Mesodermal cell (in vitro differentiated cells): Measurements from ENCODE around the gene LIPC.

ENCODE experiments used
- H3K27ac ChIP-seq: 2 replicates; pipeline ENCODE4 v1.7.0; 2013; ENCODE audit warnings: mild to moderate bottlenecking, low read depth, low read length, moderate library complexity; ENCODE audit not compliant: severe bottlenecking
- H3K36me3 ChIP-seq: 2 replicates; pipeline ENCODE4 v1.7.1; 2013; ENCODE audit warnings: mild to moderate bottlenecking, low read length, moderate library complexity; ENCODE audit not compliant: control insufficient read depth, insufficient read depth
- H3K4me1 ChIP-seq: one replicate; pipeline ENCODE4 v1.7.1; 2013; ENCODE audit warnings: mild to moderate bottlenecking, low read length; ENCODE audit not compliant: insufficient read depth, control insufficient read depth, poor library complexity, severe bottlenecking
- H3K4me3 ChIP-seq: 2 replicates; pipeline ENCODE4 v1.7.0; 2013; ENCODE audit warnings: low read length, control low read depth, mild to moderate bottlenecking; ENCODE audit not compliant: insufficient read depth, poor library complexity, severe bottlenecking; ENCODE audit errors: extremely low read depth
- H3K9me3 ChIP-seq: 2 replicates; pipeline ENCODE4 v1.7.1; 2013; ENCODE audit warnings: mild to moderate bottlenecking, low read length, moderate library complexity; ENCODE audit not compliant: control insufficient read depth
- WGBS, 2 experiments: methylation state at CpG; one replicate each; pipeline ENCODE4 v1.1.5; 2013; ENCODE audit warnings: missing lambda C conversion rate in 2 of 2; ENCODE audit not compliant: insufficient coverage in 2 of 2; 5-methylcytosine and 5-hydroxymethylcytosine counted together

LIPC gene

DNA sequence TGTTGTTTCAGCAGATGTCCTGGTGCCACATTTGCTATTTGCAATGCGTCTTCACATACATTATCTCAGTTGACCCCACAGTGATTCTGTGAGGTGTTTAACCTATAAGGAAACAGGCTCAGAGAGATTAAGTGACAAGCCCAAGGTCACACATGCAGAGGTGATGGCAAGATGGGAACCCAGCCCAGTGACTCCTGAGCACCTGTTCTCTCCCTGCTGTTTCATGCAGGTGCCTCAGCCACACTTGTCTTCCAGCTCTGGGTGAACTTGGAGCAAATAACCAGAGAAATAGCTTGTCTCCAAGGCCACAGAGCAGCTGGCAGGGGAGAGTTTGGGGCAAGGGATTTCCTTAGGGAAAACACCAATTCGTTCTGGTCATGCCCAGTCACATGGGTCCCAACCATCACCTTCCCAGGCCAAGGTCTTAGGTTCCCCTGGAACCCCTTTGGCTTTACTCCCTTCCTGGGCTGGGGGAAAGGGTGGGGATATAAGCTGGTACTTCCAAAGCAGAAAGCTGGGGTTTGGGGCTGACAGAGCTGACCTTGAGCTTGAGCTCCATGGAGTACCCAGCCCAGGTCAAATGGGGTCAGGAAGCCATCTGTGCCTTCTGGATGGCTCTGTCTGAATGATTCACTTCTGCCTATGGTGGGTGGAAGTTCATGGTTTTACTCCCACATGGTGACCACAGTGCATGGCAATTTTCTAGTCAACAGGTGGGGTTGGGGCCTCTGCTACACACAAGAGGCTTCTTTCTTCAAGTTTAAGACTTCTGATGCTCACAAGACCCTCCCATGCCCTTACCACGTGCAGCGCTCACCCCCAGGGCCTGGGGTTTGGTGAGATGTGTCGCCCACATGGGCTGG is 22.4 kb downstream of the LIPC start:
- Histone ChIP-seq H3K36me3 (no peaks in the 10 kb centered on the region), H3K27ac (no peak overlapping the region), H3K9me3 (no peaks in the 10 kb centered on the region), H3K4me3 (no peak overlapping the region), H3K4me1 (peaks cover 14% of the 10 kb centered on the region)
- WGBS, 2 experiments, result 85 to 100% methylated on average over 2 to 4 of the region's 5 CpGs

- Histone ChIP-seq H3K36me3 (no peaks in the 10 kb centered on the region), H3K4me1 (peaks cover 21% of the 10 kb centered on the region), H3K27ac (no peak overlapping the region), H3K4me3 (no peak overlapping the region), H3K9me3 (no peaks in the 10 kb centered on the region)
- no CpG with 5 or more reads among the region's 3 CpGs for WGBS, 2 experiments
Measured at GRCh38 chr15:58454950-58455401, 23.2 kb downstream of the LIPC start.

DNA sequence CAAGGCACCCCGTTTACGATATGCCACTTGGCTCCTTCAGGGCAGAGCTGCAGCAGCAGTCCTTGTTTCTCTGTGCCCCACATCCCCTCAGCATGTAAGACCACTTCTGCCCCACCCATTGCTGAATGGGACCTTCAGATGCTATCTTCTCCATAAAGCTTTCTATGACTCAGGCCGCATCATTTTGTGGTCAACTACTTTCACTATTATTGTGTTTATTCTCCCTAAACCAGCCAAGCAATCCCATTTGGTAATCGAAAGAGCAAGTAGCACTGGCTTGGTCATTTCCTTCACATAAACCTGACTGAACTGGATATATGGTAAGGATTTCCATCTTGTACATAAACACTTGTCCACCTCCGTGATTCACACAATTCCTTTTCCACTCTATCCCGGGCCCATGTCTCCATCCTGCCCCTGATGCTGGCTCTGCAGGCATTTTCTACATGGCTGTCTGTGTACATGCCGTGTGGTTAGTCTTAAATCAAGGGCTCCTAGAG is 25.7 kb downstream of the LIPC start:
- H3K4me1 ChIP-seq, result peaks cover 21% of the 10 kb centered on the region
- WGBS, 2 experiments, result 80 to 86% methylated on average over 3 to 5 of the region's 7 CpGs
- H3K27ac ChIP-seq, result no peak overlapping the region

GRCh38 chr15:58458076-58458475 is 26.3 kb downstream of the LIPC start:
- Histone ChIP-seq H3K4me1 (peaks cover 21% of the 10 kb centered on the region), H3K9me3 (no peaks in the 10 kb centered on the region), H3K27ac (no peak overlapping the region), H3K36me3 (no peaks in the 10 kb centered on the region), H3K4me3 (no peak overlapping the region)
- 75 to 100% methylated on average over 1 of the region's 3 CpGs for WGBS, 2 experiments

More for the DNA sequence above, 25.7 kb downstream of the LIPC start:
- Histone ChIP-seq H3K36me3 (no peaks in the 10 kb centered on the region), H3K4me3 (no peak overlapping the region), H3K9me3 (no peaks in the 10 kb centered on the region)

- Histone ChIP-seq H3K36me3 (no peaks in the 10 kb centered on the region), H3K4me1 (peaks cover 21% of the 10 kb centered on the region), H3K27ac (no peak overlapping the region), H3K4me3 (no peak overlapping the region), H3K9me3 (no peaks in the 10 kb centered on the region)
- 71 to 73% methylated on average over 1 of the region's 2 CpGs for whole genome bisulfite sequencing, 2 experiments
Measured at GRCh38 chr15:58459045-58459444, 27.3 kb downstream of the LIPC start.

- Histone ChIP-seq H3K27ac (no peak overlapping the region), H3K36me3 (no peaks in the 10 kb centered on the region), H3K4me1 (peaks cover 21% of the 10 kb centered on the region), H3K4me3 (no peak overlapping the region), H3K9me3 (no peaks in the 10 kb centered on the region)
- WGBS, 2 experiments, result 93 to 100% methylated on average over 5 to 6 of the region's 10 CpGs
Measured at GRCh38 chr15:58459560-58459959, 27.8 kb downstream of the LIPC start.

DNA sequence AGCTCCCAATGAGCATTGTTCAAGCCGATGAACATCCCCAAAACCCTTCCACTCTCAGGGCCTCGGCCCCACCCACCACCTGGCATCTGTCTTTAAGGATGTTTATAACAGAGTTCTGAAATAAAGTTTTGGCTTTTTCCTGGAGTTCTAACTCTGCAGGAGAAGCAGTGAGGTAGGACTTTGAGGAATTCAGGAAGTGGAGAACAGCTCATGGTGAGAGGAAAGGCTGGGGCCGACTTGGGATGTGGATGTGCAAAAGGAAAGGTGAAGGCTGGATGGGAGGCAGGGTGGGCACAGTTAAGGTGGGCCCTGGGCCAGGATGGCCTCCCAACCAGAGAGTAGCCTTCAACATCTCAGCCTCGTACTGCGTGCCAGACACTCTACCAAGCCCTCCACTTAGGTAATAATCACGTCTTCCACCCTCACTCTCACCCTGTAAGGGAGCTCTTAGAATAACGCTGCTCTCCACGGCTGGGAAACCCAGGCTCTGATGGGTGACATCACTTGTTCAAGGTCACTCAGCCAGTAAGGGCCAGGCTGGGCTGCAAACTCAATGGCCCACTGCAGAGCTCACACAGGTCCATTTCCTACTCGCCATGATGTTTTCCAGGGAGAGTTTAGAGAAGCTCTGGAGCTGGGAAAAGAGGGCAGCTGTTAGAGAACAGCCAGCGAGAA is 28.5 kb downstream of the LIPC start:
- 94 to 95% methylated on average over 6 to 8 of the region's 10 CpGs for whole genome bisulfite sequencing, 2 experiments

GRCh38 chr15:58460872-58461271 is 29.1 kb downstream of the LIPC start:
- H3K4me3 ChIP-seq, result no peak overlapping the region
- H3K36me3 ChIP-seq, result no peaks in the 10 kb centered on the region
- no peaks in the 10 kb centered on the region for H3K9me3 ChIP-seq
- 92 to 100% methylated on average over 1 of the region's 3 CpGs for WGBS, 2 experiments
- no peak overlapping the region for H3K27ac ChIP-seq
- H3K4me1 ChIP-seq, result peaks cover 21% of the 10 kb centered on the region

More for the DNA sequence above, 28.5 kb downstream of the LIPC start:
- Histone ChIP-seq H3K4me3 (no peak overlapping the region), H3K36me3 (no peaks in the 10 kb centered on the region), H3K9me3 (no peaks in the 10 kb centered on the region), H3K4me1 (peaks cover 21% of the 10 kb centered on the region), H3K27ac (no peak overlapping the region)

- 69 to 85% methylated on average over 4 of the region's 4 CpGs for WGBS, 2 experiments
- H3K4me3 ChIP-seq, result no peak overlapping the region
- H3K4me1 ChIP-seq, result peaks cover 18% of the 10 kb centered on the region
- no peaks in the 10 kb centered on the region for H3K9me3 ChIP-seq
- H3K36me3 ChIP-seq, result no peaks in the 10 kb centered on the region
- H3K27ac ChIP-seq, result no peak overlapping the region
Measured at GRCh38 chr15:58462547-58462946, 30.8 kb downstream of the LIPC start.

GRCh38 chr15:58462973-58463663 is 31.3 kb downstream of the LIPC start:
- Histone ChIP-seq H3K4me1 (peaks cover 12% of the 10 kb centered on the region), H3K4me3 (no peak overlapping the region), H3K36me3 (no peaks in the 10 kb centered on the region), H3K27ac (no peak overlapping the region), H3K9me3 (no peaks in the 10 kb centered on the region)
- 95 to 96% methylated on average over 9 of the region's 10 CpGs for WGBS, 2 experiments
